ENCODE measurements around the gene COPG1.

- TF ChIP-seq, protein P1, sequence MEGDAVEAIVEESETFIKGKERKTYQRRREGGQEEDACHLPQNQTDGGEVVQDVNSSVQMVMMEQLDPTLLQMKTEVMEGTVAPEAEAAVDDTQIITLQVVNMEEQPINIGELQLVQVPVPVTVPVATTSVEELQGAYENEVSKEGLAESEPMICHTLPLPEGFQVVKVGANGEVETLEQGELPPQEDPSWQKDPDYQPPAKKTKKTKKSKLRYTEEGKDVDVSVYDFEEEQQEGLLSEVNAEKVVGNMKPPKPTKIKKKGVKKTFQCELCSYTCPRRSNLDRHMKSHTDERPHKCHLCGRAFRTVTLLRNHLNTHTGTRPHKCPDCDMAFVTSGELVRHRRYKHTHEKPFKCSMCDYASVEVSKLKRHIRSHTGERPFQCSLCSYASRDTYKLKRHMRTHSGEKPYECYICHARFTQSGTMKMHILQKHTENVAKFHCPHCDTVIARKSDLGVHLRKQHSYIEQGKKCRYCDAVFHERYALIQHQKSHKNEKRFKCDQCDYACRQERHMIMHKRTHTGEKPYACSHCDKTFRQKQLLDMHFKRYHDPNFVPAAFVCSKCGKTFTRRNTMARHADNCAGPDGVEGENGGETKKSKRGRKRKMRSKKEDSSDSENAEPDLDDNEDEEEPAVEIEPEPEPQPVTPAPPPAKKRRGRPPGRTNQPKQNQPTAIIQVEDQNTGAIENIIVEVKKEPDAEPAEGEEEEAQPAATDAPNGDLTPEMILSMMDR (IDR thresholded peaks at IDR 0.05; ENCODE audit: borderline replicate concordance, extremely low read depth, low read length, poor library complexity, severe bottlenecking): no peak
- no peak for TF ChIP-seq EZH2 (IDR thresholded peaks at IDR 0.05; ENCODE audit: borderline replicate concordance, low read depth, low read length, severe bottlenecking)
Measured at GRCh38 chr3:129311054-129311902, 61.9 kb downstream of the COPG1 start.

Measured in DND-41 (cell line).